ENCODE measurements around the gene CHCHD3.

DNA sequence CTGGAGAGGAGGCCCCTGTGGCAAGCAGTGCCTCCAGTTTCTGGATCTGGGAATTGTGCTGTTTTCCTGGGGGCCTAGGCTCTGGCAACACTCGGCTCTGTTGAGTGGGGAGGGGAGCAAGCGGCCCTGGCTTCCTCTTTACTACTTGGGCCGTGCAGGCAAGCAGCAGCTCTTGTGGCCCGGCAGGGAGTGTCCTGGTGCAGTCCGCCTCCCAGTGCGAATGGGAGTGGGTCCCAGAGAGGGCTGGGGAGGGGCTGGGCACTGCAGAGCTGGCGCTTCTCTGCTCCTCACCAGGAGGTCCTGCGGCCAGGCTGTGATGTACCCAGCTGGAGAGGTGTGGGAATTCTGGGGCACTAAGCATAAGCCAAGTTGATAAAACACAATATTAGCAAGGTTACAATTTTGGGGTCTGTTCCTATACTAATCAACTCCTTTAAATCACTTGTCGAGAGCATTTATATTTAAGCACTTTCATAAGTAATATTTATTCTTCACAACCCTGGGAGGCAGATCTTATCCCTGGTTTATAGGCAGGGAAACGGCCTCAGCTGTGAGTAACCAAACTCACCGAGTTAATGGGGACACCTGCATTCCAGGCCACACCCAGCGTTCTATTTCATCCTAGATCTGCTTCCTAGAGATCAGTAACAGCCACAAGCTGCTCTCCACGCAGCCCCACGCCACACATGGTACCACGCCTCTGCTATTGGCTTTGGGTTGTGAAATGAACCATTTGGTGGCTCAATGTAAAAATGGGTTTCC is 322.2 kb downstream of the CHCHD3 start:
- TF ChIP-seq, protein P1, sequence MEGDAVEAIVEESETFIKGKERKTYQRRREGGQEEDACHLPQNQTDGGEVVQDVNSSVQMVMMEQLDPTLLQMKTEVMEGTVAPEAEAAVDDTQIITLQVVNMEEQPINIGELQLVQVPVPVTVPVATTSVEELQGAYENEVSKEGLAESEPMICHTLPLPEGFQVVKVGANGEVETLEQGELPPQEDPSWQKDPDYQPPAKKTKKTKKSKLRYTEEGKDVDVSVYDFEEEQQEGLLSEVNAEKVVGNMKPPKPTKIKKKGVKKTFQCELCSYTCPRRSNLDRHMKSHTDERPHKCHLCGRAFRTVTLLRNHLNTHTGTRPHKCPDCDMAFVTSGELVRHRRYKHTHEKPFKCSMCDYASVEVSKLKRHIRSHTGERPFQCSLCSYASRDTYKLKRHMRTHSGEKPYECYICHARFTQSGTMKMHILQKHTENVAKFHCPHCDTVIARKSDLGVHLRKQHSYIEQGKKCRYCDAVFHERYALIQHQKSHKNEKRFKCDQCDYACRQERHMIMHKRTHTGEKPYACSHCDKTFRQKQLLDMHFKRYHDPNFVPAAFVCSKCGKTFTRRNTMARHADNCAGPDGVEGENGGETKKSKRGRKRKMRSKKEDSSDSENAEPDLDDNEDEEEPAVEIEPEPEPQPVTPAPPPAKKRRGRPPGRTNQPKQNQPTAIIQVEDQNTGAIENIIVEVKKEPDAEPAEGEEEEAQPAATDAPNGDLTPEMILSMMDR (IDR thresholded peaks at IDR 0.05) = no peak
- TF ChIP-seq POLR2A (IDR thresholded peaks at IDR 0.05) = no peak
